HG03135 (cell line): ENCODE results near the gene ASB13.

Source experiments
- ATAC-seq: cut with Tn5 transposase; IDR thresholded peaks from one replicate; pipeline ENCODE4 v1.9.1; 2021; ENCODE audit warnings: mild to moderate bottlenecking, moderate library complexity; ENCODE audit not compliant: unreplicated experiment

ASB13 gene

GRCh38 chr10:5648494-5649457, 17.6 kb downstream of the ASB13 start:
- no peak for ATAC-seq

DNA sequence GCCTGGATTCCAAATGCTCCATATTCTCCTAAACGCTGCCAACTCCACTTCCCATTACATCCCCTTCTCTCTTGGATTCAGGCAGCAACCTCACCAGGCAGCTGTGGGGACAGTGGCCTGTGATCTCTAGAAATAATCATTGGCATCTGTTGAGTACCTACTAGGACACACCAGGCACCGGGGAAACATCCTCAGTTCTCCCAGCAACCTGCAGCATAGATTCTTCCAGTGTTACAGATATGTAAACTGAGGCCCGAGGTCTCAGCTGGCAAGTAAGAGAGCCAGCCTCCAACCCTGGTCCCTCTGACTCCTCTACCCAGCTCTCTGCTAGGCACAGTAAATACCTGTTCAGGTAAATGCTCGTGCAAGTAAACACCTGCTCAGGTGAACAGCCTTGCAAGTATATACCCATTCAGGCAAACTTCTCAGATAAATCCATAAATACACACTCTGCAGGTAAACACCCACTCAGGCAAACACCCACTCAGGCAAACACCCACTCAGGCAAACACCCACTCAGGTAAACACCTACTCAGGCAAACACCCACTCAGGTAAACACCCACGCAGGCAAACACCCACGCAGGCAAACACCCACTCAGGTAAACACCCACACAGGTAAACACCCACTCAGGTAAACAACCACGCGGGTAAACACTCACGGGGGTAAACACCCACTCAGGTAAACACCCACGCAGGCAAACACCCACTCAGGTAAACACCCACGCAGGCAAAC, 18.7 kb downstream of the ASB13 start:
- no peak for ATAC-seq

DNA sequence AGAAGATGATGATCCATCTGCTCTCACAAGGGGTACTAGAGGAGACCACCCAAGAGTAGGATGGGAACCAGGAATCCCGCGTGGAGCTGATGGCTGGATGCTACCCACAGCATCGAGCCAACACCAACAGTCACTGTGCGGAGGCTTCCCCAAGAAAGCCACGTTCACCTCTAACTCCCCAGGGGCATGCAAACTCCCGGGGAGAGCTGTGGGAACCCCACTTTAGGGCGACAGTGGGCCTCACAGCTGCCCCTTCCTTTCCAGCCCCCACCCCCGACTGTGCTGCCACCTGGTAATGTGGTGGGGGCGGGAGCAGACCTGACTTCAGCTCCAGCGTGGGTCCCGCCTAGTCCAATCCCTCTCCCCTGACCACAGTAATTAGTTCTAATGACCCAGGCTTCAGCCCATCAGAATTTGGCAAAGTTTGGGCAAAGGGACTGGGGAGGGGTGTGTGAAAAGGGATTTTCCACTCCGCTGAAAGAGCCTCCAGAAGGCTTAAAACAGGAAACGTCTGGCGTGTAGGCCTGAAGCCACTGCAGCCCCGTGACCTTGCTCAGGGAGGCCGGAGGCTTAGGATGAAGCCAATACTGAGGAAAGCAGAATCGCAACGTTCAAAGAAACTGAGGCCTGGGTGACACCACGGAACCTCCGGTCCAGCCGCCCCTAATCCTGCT, 20.3 kb downstream of the ASB13 start:
- ATAC-seq, result no peak

GRCh38 chr10:5645375-5645774, 21.0 kb downstream of the ASB13 start:
- no peak for ATAC-seq

DNA sequence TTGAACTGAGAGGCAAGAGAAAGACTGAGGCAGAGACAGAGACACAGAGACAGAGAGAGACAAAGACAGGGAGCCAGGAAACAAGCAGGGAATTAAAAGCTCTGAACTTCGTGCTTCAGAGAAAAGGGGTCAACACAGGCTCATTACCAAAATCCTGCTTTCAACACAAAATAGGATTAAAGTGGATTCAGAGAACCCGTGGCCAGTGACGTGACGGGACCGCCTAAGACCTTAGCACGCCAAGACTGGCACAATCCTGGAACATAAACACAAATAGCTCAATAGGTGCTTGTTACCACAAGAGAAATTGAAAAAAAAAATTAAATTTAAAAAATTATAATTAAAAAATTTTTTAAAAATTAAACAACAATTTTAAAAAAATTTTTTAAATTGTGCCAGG, 21.5 kb downstream of the ASB13 start:
- no peak for ATAC-seq

DNA sequence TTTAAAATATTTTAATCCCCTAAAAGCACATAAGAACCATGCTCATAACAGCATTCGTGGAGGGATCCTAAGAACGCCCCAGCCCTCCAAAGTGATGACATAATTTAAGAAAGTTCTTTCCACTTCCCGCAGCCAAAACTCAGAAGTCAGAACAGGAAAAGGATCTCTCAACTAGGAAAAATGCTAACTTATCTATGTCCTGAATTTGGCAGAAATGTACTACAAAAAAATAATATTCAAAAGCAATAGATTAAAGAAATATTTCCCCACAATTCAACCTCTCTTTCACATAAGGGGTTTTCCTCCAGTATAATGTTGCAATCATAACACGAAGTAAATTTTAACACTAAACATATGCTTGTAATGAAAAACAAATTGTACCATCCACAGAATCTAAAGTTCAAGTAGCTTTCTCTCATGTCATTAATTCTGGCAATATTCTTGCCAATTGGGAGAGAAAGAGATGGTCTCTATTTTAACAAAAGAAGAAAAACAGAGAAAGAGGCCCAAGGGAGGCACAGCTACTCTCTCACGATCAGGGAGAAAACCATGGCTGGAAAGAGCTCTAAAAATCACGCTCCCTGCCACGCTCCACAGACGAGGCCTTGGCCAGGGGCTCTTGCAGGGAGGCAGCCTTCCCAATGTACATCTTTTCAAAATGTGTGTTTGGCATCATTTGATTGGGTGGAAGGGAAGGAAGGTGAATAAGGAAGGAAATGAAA, 22.9 kb downstream of the ASB13 start:
- no peak for ATAC-seq

- ATAC-seq, result no peak
Measured at GRCh38 chr10:5641501-5641900, 24.9 kb downstream of the ASB13 start.

DNA sequence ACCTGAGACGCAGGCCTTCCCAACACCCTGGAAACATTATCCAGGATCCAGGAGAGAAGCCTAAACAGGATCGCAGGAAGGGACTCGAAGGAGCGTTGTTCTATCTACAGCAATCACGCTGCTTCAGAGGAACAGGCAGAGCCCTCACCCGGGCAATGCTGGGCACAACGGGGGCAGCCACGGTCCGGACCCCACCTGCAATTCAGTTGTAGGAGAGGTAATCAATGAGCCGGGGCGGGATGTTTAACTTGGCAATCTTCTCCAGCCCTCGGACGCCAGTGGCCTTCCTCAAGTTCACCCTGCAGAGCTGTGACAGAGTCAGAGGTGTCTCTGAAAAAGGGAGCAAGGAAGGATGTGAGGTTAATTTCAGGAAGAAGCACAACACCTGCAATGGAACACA, 25.9 kb downstream of the ASB13 start:
- ATAC-seq, result no peak

DNA sequence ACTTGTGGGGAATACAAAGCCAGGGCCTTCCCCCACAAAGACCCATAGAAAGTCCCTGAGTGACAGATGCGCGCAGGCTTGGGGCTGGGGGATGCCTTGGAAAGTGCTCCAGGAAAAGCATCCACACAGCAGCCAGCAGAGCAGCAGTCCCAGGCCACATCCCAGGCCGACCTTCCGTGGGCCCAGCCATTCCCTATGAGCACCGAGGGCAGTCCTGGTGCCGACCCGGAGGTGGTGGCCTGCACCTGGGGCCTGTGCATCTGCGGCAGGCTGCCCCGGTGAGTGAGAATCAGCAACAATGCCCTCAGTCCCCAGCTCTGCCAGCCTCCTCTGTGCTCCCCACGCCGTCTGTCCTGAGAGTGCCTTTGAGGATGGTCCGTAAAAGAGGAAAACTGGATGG, 26.4 kb downstream of the ASB13 start:
- no peak for ATAC-seq

GRCh38 chr10:5639066-5639465, 27.3 kb downstream of the ASB13 start:
- no peak for ATAC-seq

GRCh38 chr10:5638494-5638893, 27.9 kb downstream of the ASB13 start:
- no peak for ATAC-seq

GRCh38 chr10:5634918-5635317, 31.5 kb downstream of the ASB13 start:
- no peak for ATAC-seq

DNA sequence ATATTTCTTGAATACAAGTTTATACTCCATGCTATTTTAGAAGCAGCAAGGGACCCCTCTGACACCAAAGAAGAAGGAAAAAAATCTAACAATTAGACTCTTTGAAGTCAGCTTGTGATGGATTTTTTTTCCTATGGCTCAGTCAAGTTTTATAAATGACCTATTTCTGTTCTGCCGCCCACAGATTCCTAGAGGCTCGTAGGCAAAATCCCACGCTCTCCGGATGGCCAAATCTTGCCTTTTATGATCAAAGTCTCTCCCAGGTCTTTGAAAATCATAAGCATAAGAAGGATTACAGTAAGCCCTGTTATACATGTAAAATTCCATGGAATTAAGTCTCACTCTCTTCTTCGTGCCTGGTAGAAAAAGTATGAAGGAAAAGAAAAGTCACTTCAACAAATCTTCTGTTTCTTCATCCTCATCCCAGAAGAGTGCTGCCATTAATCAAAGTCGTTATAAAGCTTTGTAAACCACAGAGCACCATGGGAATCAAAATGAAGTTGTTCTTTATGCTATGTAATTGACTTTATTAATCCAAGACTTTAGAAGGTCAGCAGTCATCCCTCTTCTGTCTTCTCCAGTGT, 33.1 kb downstream of the ASB13 start:
- no peak for ATAC-seq

- no peak for ATAC-seq
Measured at GRCh38 chr10:5632446-5632845, 33.9 kb downstream of the ASB13 start.

DNA sequence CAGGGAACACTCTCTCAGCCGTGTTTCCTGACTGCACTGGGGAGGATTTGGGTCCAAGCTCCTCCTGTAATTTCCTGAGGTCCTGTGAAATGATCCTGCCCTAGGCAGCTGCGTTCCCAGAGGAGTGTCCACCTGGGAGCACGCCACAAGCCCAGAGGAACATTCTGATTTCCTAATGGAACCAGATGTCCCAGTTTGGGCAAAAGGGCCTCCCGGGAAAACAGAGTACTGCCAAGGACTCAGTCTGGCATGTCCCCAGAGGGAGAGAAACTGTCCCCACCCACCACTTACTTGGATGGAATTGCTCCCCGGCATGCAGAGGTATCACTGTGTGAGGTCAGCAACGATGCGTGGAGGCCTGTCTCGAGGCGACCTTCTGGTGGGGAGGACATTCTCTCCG, 34.5 kb downstream of the ASB13 start:
- no peak for ATAC-seq

DNA sequence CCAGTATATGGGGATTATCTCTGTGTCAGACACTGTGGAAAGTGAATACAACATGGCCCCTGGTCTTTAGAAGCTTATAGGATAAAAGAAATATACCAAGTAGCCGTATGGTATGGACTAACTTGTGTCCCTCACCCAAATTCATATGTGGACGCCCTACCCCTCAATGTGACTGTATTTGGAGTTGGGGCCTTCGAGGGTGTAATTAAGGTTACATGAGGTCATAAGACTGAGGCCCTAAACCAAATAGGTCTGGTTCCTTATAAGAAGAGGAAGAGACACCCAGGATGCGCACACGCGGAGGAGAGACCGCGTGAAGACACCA, 36.3 kb downstream of the ASB13 start:
- ATAC-seq, result no peak

GRCh38 chr10:5629303-5630111, 36.9 kb downstream of the ASB13 start:
- ATAC-seq, result peak; percentile 78

GRCh38 chr10:5628451-5629302, 37.7 kb downstream of the ASB13 start:
- no peak for ATAC-seq

GRCh38 chr10:5627486-5628044, 38.8 kb downstream of the ASB13 start:
- ATAC-seq, result no peak
